Aorta (tissue), 5 donors: Measurements from ENCODE around the gene PLEKHA8. TPM values are rescaled to one million over a fixed set of nuclear protein-coding genes. Genes with fewer than 3 reads are reported as not detected.

Experiments
- ATAC-seq: fragments of 200-7000 bp; cut with Tn5 transposase; one replicate; pipeline ENCODE4 v1.9.1; 2022; ENCODE audit warnings: moderate library complexity; ENCODE audit not compliant: low FRiP score
- DNase-seq, 2 donors: peaks; one replicate each; pipeline ENCODE4 v3.0.0-alpha.2; 2020
- H3K27ac ChIP-seq, 2 donors: one replicate each; pipeline ENCODE4 v1.5.1; 2013; ENCODE audit warnings: low read length in 2 of 2, mild to moderate bottlenecking in 2 of 2, moderate library complexity in 2 of 2, control low read depth in 1 of 2, inconsistent platforms in 1 of 2, low read depth in 1 of 2
- H3K27me3 ChIP-seq, 2 donors: one replicate each; pipeline ENCODE4 v1.6.1; 2013; ENCODE audit warnings: control low read depth in 1 of 2, low read length in 1 of 2, mild to moderate bottlenecking in 1 of 2, moderate library complexity in 1 of 2; ENCODE audit not compliant: insufficient read depth in 2 of 2, control insufficient read depth in 1 of 2
- H3K36me3 ChIP-seq, 2 donors: one replicate each; pipeline ENCODE4 v1.6.1; 2013; ENCODE audit warnings: control low read depth in 1 of 2, low read length in 1 of 2, mild to moderate bottlenecking in 1 of 2; ENCODE audit not compliant: insufficient read depth in 2 of 2, control insufficient read depth in 1 of 2
- H3K4me1 ChIP-seq, 2 donors: one replicate each; pipeline ENCODE4 v1.6.1; 2013; ENCODE audit warnings: low read length in 2 of 2, control low read depth in 1 of 2, mild to moderate bottlenecking in 1 of 2, moderate library complexity in 1 of 2; ENCODE audit not compliant: insufficient read depth in 2 of 2, control insufficient read depth in 1 of 2
- H3K4me3 ChIP-seq, 2 donors: one replicate each; pipeline ENCODE4 v1.5.1; 2013; ENCODE audit warnings: low read length in 2 of 2, control low read depth in 1 of 2, mild to moderate bottlenecking in 1 of 2
- H3K9me3 ChIP-seq: one replicate; pipeline ENCODE4 v1.6.1; 2013; ENCODE audit warnings: mild to moderate bottlenecking, low read length; ENCODE audit not compliant: control insufficient read depth
- WGBS, 2 donors: extraction: QIAGEN DNeasy Blood & Tissue Kit; methylation state at CpG; one replicate each; pipeline ENCODE4 v1.1.7; 2013; 5-methylcytosine and 5-hydroxymethylcytosine counted together
- intact Hi-C, 2 donors: fragments of 100-400 bp; cut with DNase I; formaldehyde crosslinking; loops; one replicate each; pipeline versions ENCODE4 v1.14.2 to v1.15.0; 2022
- polyA plus RNA-seq, 2 donors: library from polyadenylated mRNA; stranded (reverse); fragments of 200-250 nt; gene quantifications; one replicate each; pipeline ENCODE4 v1.2.3, GENCODE V29; 2013
- total RNA-seq, 2 donors: library from RNA; stranded (reverse); fragmentation: NEBNext Ultra II Directional; extraction: Animal tissue kit (Norgen Biotek cat#: 25700); gene quantifications; one replicate each; pipeline ENCODE4 v1.2.1, GENCODE V29; 2021
- donor health status: healthy with polysubstance abuse.
- donor health status: Bipolar disorder and iron deficiency.
- donor health status: DM: no; HTN: no; CAD: no.
- donor health status: DM: no; HTN: no; CAD: no.
- donor health status: DM: yes; HTN: yes; CAD: no.

Gene PLEKHA8
- total and polyA plus RNA-seq, 4 donors = 3.1 to 17.1 (median 9.5) TPM

DNA sequence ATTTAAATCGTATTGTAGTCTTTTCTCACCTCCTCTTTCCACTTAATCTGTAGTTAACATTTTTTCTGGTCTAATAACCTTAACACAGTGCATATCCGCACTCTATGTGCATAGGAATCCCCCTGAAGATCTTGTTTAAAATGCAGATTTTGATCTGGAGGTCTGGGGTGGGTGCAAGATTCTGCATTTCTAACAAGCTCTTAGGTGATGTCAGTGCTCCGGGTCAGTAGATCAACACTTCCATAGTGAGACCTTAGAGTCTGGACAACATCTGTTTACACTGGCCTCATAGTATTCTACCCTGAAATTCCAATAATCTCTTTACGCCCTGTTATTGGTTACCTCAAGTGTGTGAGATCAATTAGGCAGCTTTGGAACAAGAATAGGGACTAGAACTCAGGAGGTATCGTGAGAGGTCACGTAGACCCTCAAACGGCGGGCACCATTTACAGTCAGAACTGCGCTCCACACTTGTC is 434 bp upstream of the PLEKHA8 start:
- Histone ChIP-seq H3K36me3 (no peaks in the 10 kb centered on the region), H3K27ac (peak overlapping the region; percentile 29 to 73), H3K27me3 (no peaks in the 10 kb centered on the region), H3K9me3 (no peaks in the 10 kb centered on the region), H3K4me3 (peak overlapping the region; percentile 96 to 97), H3K4me1 (peaks cover 7% of the 10 kb centered on the region in 2 donors)
- WGBS, 2 donors = 3 to 6% methylated on average over 9 of the region's 9 CpGs
- ATAC-seq (no peak), DNase-seq (no peak)
- intact Hi-C loops = loop anchor here (2.0 to 10.0 kb wide), 5 partner anchors 39 to 110 kb away; partner anchors contain the start of gene SCRN1 (in 2 of the 2)

DNA sequence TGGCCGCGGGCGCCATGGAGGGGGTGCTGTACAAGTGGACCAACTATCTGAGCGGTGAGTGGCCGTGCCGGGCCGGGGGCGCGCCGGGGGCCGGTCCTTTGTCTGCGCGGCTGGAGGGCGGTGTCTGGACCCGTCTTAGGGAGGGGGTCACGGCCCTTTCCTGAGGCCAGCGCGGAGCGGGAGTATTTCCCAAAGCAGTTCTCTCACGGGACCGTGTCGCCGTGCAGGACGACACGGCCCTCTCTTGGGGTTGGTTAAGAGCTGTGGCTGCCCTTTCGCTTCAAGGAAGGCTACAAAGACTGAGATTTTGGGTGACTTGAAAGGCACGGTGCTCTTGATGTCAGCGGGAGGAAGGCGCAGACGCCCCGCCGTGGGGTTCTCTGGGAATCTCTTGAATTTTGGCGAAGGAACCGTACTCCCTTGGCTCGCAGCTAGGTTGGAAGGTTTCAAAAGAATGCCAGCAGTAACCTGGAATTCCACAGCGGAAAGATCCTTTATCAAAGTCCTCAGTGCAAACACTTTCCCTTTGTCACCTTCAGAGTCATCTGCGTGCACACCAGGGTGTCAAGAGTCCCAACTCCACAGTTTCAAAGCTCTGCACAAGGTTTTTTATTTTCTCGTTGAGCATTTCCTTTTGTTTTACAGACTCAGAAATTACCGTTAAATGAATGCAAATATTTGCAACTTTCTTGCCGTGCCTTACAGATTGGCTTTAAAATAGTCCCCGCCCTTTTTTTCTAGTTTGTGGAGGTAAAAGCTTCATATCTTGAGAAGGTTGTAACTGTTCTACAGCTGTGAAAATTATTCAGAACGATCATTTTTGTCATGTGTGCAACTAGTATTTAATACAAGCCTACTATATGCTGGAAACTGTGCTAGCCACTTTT is 780 bp downstream of the PLEKHA8 start:
- 0% methylated on average over 38 to 42 of the region's 42 CpGs for WGBS, 2 donors
- Histone ChIP-seq H3K4me3 (peak overlapping the region; percentile 71 to 97), H3K27me3 (no peaks in the 10 kb centered on the region), H3K36me3 (no peaks in the 10 kb centered on the region), H3K4me1 (peaks cover 7% of the 10 kb centered on the region in 2 donors), H3K27ac (peak overlapping the region; percentile 29 to 66), H3K9me3 (no peaks in the 10 kb centered on the region)
- ATAC-seq = peak; percentile 6
- DNase-seq = peak in 1 of 2 donors; percentile 54
- intact Hi-C loops = loop anchor here in 1 of 2 donors (5.0 to 10.0 kb wide), 4 partner anchors 38 to 108 kb away; partner anchors contain the start of gene SCRN1

DNA sequence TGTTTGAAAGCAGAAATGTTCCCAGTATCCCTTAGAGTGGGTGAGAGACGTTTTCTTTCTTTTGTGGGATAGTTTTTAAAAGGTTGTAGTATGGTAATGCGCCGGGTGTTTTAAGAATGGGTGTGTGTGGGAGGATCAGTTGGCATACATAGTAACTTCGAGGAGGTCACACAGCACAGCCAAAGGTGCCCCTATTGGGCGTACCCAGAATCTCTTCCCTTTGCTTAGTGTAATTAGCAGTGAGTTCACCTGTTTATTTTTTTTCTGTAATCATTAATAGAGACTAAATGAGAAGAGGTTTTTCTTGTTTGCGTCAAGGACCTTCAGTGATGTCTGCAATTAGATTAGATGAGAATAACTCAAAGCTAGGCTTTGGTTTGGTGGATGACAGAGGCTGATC is 1.5 kb downstream of the PLEKHA8 start:
- Histone ChIP-seq H3K27me3 (no peaks in the 10 kb centered on the region), H3K4me3 (peak overlapping the region; percentile 11 to 97), H3K9me3 (no peaks in the 10 kb centered on the region), H3K36me3 (no peaks in the 10 kb centered on the region), H3K27ac (peak overlapping the region in 1 of 2 donors; percentile 19), H3K4me1 (peaks cover 7% of the 10 kb centered on the region in 2 donors)
- DNase-seq (no peak), ATAC-seq (no peak)
- WGBS, 2 donors = 16 to 17% methylated on average over 6 of the region's 6 CpGs
- intact Hi-C loops = loop anchor here in 1 of 2 donors (5.0 to 10.0 kb wide), 4 partner anchors 38 to 108 kb away; partner anchors contain the start of gene SCRN1

DNA sequence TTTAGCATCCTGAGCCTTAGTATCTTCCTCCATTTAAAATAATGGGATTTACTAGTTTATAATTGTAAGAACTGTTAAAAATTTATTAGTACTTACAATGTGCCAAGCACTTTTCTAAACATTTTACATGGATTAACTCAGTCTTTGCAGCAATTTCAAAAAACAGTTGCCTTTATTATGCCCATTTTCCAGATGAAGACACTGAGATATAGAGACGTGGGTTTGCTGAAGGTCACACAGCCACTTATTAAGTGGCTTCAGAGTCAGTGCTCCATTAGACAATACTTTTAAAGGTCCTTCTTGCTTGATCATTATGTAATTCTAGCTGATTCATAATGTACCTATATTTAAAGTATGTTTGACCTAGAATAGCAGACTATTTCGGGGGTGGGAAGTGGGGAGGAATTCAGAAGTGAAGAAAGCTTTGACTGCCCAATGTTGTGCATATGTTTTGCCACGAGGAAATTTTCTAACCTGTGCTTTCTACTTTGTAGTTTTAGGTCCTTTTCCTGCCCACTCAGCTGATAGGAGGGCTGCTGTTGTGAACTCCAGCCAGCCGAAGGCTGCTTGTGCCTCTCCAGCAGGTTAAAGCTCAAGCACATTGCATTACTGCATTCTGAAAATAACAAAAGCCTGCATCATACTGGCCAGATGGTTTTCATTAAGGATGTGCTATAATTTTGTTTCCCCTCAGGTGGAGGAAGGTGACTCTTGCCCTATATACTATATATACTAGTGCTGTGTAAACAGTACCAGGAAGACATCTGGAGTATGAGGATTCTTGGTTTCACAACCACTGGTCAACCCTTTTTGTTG is 4.3 kb downstream of the PLEKHA8 start:
- intact Hi-C loops = no loop called here
- no peak overlapping the region for H3K27ac ChIP-seq
- WGBS, 2 donors = 39 to 44% methylated on average over 4 of the region's 4 CpGs
- no peaks in the 10 kb centered on the region for H3K36me3 ChIP-seq
- DNase-seq = no peak
- H3K4me1 ChIP-seq = peaks cover 0 to 3% of the 10 kb centered on the region in 2 donors
- ATAC-seq = no peak
- H3K9me3 ChIP-seq = no peaks in the 10 kb centered on the region
- H3K27me3 ChIP-seq = no peaks in the 10 kb centered on the region
- H3K4me3 ChIP-seq = no peak overlapping the region

DNA sequence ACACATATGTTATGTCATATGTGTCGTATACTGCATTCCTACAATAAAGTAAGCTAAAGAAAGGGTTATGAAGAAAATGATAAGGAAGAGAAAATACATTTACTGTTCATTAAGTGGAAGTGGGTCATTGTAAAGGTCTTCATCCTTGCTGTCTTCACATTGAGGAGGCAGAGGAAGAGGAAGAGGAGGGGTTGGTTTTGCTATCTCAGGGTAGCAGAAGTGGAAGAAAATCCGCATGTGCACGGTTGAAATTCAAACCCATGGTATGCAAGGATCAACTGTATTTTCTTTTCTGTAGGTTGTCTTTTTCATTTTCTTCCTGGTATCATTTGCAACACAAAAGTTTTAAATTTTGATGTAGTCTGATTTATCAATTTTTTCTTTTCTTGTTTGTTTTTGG is 6.3 kb downstream of the PLEKHA8 start:
- no peak overlapping the region for H3K27ac ChIP-seq
- no peak for DNase-seq
- WGBS, 2 donors = 96 to 98% methylated on average over 3 of the region's 3 CpGs
- ATAC-seq = no peak
- H3K27me3 ChIP-seq = no peaks in the 10 kb centered on the region
- no peaks in the 10 kb centered on the region for H3K9me3 ChIP-seq
- no peak overlapping the region for H3K4me3 ChIP-seq
- H3K36me3 ChIP-seq = no peaks in the 10 kb centered on the region
- intact Hi-C loops = no loop called here
- H3K4me1 ChIP-seq = peaks cover 0 to 3% of the 10 kb centered on the region in 2 donors

DNA sequence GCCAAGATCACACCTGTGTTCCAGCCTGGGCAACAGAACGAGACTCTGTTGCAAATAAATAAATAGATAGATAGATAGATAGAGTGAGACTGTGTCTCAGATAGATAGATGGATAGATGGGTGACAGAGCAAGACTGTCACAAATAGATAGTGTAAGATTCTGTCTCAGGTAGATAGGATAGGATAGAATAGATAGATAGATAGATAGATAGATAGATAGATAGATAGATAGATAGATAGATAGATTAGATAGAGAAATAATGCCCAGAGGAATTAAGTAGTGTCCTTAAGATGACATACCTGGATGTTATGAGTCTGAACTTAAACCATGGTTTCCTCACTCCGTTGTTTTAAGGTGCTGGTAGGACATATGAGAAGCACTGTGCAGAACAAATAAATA is 8.0 kb downstream of the PLEKHA8 start:
- Histone ChIP-seq H3K4me1 (no peaks in the 10 kb centered on the region), H3K36me3 (no peaks in the 10 kb centered on the region), H3K27me3 (no peaks in the 10 kb centered on the region), H3K4me3 (no peak overlapping the region), H3K9me3 (no peaks in the 10 kb centered on the region), H3K27ac (no peak overlapping the region)
- intact Hi-C loops = no loop called here
- DNase-seq (no peak), ATAC-seq (no peak)
- 92 to 93% methylated on average over 2 of the region's 2 CpGs for WGBS, 2 donors

DNA sequence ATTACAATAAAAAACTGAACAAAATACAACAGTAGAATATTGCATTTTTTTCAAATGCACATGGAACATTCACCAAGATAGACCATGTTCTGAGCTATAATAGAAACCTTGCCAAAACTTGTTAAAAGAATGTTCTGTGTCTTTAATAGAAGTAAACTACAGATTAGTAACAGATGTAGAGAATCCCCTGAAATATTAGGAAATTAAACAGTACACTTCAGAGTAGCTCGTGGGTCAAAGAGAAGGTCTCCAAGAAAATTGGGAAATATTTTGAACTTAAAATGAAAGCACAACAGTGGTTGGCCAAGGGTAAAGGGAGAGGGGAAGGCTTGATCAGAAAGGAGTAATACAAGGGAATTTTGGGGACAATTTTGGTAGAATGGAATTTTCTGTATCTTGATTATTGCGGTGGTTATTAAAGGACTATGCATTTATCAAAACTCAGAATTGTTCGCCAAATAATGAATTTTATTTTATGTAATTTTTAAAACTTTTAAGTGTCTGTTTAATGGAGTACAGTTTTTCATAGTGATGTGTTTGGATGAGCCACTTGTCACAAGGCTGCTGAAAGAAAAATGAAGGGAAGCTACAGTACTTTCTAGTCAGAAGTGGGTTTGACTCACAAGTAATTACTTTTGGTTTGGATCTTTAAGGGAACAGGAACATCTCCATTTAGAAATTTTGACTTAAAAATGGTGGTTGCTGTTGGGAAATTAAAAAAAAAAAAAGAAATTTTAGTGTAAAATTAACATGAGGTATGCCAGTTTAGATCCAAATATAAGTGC is 10.2 kb downstream of the PLEKHA8 start:
- no peak overlapping the region for H3K4me3 ChIP-seq
- no peak for DNase-seq
- no peaks in the 10 kb centered on the region for H3K9me3 ChIP-seq
- no peaks in the 10 kb centered on the region for H3K4me1 ChIP-seq
- no peaks in the 10 kb centered on the region for H3K36me3 ChIP-seq
- H3K27ac ChIP-seq = no peak overlapping the region
- intact Hi-C loops = no loop called here
- 89 to 94% methylated on average over 3 of the region's 3 CpGs for WGBS, 2 donors
- peak; percentile 44 for ATAC-seq
- H3K27me3 ChIP-seq = no peaks in the 10 kb centered on the region

DNA sequence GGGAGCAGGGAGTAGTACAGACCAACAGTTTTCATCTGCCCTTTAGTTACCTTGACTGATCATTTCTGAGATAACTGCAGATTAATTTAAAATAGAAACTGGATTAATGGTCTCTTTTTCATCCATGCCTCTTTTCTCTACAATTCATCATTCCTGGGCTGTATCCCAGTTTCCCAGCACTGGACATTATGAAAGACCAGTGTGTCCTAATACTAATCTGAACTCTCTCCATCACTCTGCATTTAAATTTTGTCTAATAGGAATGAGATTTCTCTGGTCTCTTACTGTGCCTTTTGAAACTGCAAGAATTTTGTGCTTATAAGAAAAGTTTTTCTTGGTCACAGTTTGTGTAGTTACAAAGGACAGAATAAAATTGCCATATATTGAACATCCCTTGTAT is 12.7 kb downstream of the PLEKHA8 start:
- intact Hi-C loops = no loop called here
- no peaks in the 10 kb centered on the region for H3K27me3 ChIP-seq
- no peak for DNase-seq
- no peak for ATAC-seq
- H3K27ac ChIP-seq = no peak overlapping the region
- peaks cover 0 to 2% of the 10 kb centered on the region in 2 donors for H3K36me3 ChIP-seq
- no peaks in the 10 kb centered on the region for H3K4me1 ChIP-seq
- H3K4me3 ChIP-seq = no peak overlapping the region
- H3K9me3 ChIP-seq = no peaks in the 10 kb centered on the region
